SH-SY5Y (cell line): ENCODE data around the gene CCNO.

Experiments
- GATA2 ChIP-seq: IDR thresholded peaks from 2 replicates; pipeline ENCODE4 v1.6.1; 2011; ENCODE audit warnings: mild to moderate bottlenecking, low read depth, low read length
- GATA3 ChIP-seq: IDR thresholded peaks from 2 replicates; pipeline ENCODE4 v1.6.1; 2011; ENCODE audit warnings: low read depth, mild to moderate bottlenecking, low read length, moderate library complexity

DNA sequence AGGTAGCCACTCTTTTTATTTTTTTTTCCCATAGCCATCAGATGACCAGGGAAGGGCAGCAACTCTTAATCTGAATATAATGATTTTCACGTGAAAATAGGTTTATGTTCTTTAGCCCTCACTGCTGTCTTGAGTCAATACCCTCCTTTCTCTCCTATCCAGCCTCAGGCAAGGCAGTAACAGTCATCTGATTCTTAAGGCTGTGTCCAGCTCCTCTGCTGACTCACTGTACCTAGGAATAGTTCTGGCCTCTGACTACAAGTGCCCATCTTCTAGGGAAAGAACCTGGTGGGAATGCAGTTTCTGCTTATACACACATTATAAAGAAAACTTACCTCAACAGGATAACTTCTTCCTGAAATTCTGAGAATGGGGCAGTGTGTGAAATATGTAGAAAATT, 43.4 kb upstream of the CCNO start:
- TF ChIP-seq GATA3 (no peak), GATA2 (no peak)
